ENCODE measurements around the gene CDH18. TPM values are rescaled to one million over a fixed set of nuclear protein-coding genes. Genes with fewer than 3 reads are reported as not detected.

Gene CDH18
- polyA plus RNA-seq, 1 donor from 2014 or later: 5.6 TPM

DNA sequence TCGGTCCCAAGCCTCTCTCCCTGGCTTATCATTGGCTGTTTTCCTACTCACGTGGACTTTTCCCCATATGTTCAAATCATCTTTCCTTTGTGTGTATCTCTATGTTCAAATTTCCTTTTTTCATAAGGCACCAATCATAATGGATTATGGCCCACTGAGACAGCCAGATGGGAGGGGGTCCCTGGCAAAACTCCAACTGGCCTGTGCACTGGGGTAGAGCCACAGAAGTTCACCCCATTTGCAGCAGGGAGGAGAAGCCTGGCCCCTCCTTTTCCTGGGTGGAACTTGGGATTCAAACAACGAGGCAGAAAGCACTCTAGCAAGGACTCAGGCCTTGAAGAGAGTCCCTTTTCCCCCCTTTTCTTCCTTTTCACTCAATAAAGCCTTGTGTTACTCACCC, 362.4 kb downstream of the CDH18 start:
- H3K4me3 ChIP-seq (ENCODE audit: low read length): no peak overlapping the region
- H3K36me3 ChIP-seq (ENCODE audit: insufficient read depth, low read length): no peaks in the 10 kb centered on the region
- no peak overlapping the region for H3K27ac ChIP-seq (ENCODE audit: low read length)

DNA sequence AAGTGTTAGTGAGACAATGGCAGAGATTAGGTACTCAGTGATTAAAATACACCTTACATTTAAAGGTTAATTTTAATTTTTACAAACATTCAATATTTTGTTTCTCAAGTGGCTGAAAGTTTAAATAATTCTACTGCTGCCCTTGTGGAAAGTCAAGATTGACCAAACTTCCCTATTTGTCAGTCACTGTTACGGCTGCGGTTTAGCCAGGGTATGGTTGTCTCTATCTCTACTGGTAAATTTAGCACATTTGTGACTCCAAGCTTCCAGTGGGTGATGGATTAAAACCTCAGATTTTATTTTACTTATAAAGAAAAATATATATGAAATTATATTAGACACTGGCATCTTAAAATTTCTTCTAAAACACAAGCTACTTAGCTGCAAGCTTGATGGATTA, 368.4 kb downstream of the CDH18 start:
- no peak overlapping the region for H3K4me3 ChIP-seq (ENCODE audit: low read length)

More for the DNA sequence above, 362.4 kb downstream of the CDH18 start:
- no peaks in the 10 kb centered on the region for H3K79me2 ChIP-seq (replicated peaks; ENCODE audit: insufficient read depth, low read length)
- H3K4me2 ChIP-seq (ENCODE audit: low read length): no peak overlapping the region
- H3K9ac ChIP-seq (ENCODE audit: low read length): no peak overlapping the region
- H3K27me3 ChIP-seq (ENCODE audit: insufficient read depth, low read depth, low read length): no peaks in the 10 kb centered on the region
- TF ChIP-seq EP300 (conservative IDR thresholded peaks at IDR 0.05; ENCODE audit: poor library complexity, severe bottlenecking): no peak
- no peaks in the 10 kb centered on the region for H3K9me2 ChIP-seq (ENCODE audit: insufficient read depth, low read length)
- H4K20me1 ChIP-seq (ENCODE audit: insufficient read depth): no peaks in the 10 kb centered on the region
- H3F3A ChIP-seq (ENCODE audit: insufficient read depth, low read length, poor library complexity, severe bottlenecking): no peaks in the 10 kb centered on the region
- H2AFZ ChIP-seq (ENCODE audit: low read depth, low read length): no peak overlapping the region
- H3K9me3 ChIP-seq (ENCODE audit: low read length): no peaks in the 10 kb centered on the region

More for the DNA sequence above, 368.4 kb downstream of the CDH18 start:
- Histone ChIP-seq H3K36me3 (ENCODE audit: insufficient read depth, low read length) (no peaks in the 10 kb centered on the region), H3K27ac (ENCODE audit: low read length) (no peak overlapping the region), H3K9me2 (ENCODE audit: insufficient read depth, low read length) (no peaks in the 10 kb centered on the region), H3K79me2 (replicated peaks; ENCODE audit: insufficient read depth, low read length) (no peaks in the 10 kb centered on the region), H3K9ac (ENCODE audit: low read length) (no peak overlapping the region), H3K27me3 (ENCODE audit: insufficient read depth, low read depth, low read length) (no peaks in the 10 kb centered on the region), H3K9me3 (ENCODE audit: low read length) (no peaks in the 10 kb centered on the region), H2AFZ (ENCODE audit: low read depth, low read length) (no peak overlapping the region), H3F3A (ENCODE audit: insufficient read depth, low read length, poor library complexity, severe bottlenecking) (no peaks in the 10 kb centered on the region), H4K20me1 (ENCODE audit: insufficient read depth) (no peaks in the 10 kb centered on the region), H3K4me2 (ENCODE audit: low read length) (no peak overlapping the region)
- TF ChIP-seq RAD21 (conservative IDR thresholded peaks at IDR 0.05): no peak
- no peak for TF ChIP-seq MXI1 (conservative IDR thresholded peaks at IDR 0.05; ENCODE audit: poor library complexity, severe bottlenecking)
- TF ChIP-seq EZH2 (IDR thresholded peaks at IDR 0.05; ENCODE audit: borderline replicate concordance, insufficient read depth, low read length, poor library complexity, severe bottlenecking): no peak
- TF ChIP-seq, protein P1, sequence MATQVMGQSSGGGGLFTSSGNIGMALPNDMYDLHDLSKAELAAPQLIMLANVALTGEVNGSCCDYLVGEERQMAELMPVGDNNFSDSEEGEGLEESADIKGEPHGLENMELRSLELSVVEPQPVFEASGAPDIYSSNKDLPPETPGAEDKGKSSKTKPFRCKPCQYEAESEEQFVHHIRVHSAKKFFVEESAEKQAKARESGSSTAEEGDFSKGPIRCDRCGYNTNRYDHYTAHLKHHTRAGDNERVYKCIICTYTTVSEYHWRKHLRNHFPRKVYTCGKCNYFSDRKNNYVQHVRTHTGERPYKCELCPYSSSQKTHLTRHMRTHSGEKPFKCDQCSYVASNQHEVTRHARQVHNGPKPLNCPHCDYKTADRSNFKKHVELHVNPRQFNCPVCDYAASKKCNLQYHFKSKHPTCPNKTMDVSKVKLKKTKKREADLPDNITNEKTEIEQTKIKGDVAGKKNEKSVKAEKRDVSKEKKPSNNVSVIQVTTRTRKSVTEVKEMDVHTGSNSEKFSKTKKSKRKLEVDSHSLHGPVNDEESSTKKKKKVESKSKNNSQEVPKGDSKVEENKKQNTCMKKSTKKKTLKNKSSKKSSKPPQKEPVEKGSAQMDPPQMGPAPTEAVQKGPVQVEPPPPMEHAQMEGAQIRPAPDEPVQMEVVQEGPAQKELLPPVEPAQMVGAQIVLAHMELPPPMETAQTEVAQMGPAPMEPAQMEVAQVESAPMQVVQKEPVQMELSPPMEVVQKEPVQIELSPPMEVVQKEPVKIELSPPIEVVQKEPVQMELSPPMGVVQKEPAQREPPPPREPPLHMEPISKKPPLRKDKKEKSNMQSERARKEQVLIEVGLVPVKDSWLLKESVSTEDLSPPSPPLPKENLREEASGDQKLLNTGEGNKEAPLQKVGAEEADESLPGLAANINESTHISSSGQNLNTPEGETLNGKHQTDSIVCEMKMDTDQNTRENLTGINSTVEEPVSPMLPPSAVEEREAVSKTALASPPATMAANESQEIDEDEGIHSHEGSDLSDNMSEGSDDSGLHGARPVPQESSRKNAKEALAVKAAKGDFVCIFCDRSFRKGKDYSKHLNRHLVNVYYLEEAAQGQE (IDR thresholded peaks at IDR 0.05; ENCODE audit: borderline replicate concordance): no peak
- no peak for TF ChIP-seq EP300 (conservative IDR thresholded peaks at IDR 0.05; ENCODE audit: poor library complexity, severe bottlenecking)
- TF ChIP-seq, protein P2, sequence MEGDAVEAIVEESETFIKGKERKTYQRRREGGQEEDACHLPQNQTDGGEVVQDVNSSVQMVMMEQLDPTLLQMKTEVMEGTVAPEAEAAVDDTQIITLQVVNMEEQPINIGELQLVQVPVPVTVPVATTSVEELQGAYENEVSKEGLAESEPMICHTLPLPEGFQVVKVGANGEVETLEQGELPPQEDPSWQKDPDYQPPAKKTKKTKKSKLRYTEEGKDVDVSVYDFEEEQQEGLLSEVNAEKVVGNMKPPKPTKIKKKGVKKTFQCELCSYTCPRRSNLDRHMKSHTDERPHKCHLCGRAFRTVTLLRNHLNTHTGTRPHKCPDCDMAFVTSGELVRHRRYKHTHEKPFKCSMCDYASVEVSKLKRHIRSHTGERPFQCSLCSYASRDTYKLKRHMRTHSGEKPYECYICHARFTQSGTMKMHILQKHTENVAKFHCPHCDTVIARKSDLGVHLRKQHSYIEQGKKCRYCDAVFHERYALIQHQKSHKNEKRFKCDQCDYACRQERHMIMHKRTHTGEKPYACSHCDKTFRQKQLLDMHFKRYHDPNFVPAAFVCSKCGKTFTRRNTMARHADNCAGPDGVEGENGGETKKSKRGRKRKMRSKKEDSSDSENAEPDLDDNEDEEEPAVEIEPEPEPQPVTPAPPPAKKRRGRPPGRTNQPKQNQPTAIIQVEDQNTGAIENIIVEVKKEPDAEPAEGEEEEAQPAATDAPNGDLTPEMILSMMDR (IDR thresholded peaks at IDR 0.05; ENCODE audit: poor library complexity, severe bottlenecking): no peak
- no peak for TF ChIP-seq POLR2AphosphoS5 (IDR thresholded peaks at IDR 0.05)
- TF ChIP-seq SMC3 (conservative IDR thresholded peaks at IDR 0.05; ENCODE audit: poor library complexity): no peak
- no peak for TF ChIP-seq TAF1 (IDR thresholded peaks at IDR 0.05; ENCODE audit: low read depth)

Data from neural cell (in vitro differentiated cells).